EH (cell line): ENCODE data around the gene OR6C65.

ENCODE experiments used
- DNase-seq: peaks from one replicate; pipeline ENCODE4 v3.0.0-alpha.2; 2015; ENCODE audit warnings: low read depth

The OR6C65 gene

GRCh38 chr12:55446326-55446725 is 46.0 kb downstream of the OR6C65 start:
- DNase-seq, result no peak

- DNase-seq, result no peak
Measured at GRCh38 chr12:55448825-55449224, 48.5 kb downstream of the OR6C65 start.
